Duodenal mucosa (tissue), 2 donors: ENCODE results near the gene CIZ1.

ENCODE experiments used
- H3K27ac ChIP-seq: one replicate; pipeline ENCODE4 v1.7.0; 2013; ENCODE audit warnings: low read depth, low read length
- H3K27me3 ChIP-seq, 2 donors: one replicate each; pipeline ENCODE4 v1.7.0; 2013; ENCODE audit warnings: low read length in 2 of 2, control low read depth in 1 of 2; ENCODE audit not compliant: insufficient read depth in 2 of 2, control insufficient read depth in 1 of 2
- H3K36me3 ChIP-seq, 2 donors: one replicate each; pipeline ENCODE4 v1.7.0; 2013; ENCODE audit warnings: low read length in 2 of 2, control low read depth in 1 of 2; ENCODE audit not compliant: insufficient read depth in 2 of 2, control insufficient read depth in 1 of 2
- H3K4me1 ChIP-seq, 2 donors: one replicate each; pipeline ENCODE4 v1.7.0; 2013; ENCODE audit warnings: low read length in 2 of 2, control low read depth in 1 of 2; ENCODE audit not compliant: insufficient read depth in 2 of 2, control insufficient read depth in 1 of 2
- H3K4me3 ChIP-seq, 2 donors: one replicate each; pipeline ENCODE4 v1.7.0; 2013; ENCODE audit warnings: low read length in 2 of 2, low read depth in 1 of 2
- H3K9ac ChIP-seq, 2 donors: one replicate each; pipeline ENCODE4 v1.7.0; 2013; ENCODE audit warnings: low read length in 2 of 2, low read depth in 1 of 2
- H3K9me3 ChIP-seq, 2 donors: one replicate each; pipeline ENCODE4 v1.7.0; 2013; ENCODE audit warnings: low read length in 2 of 2, control low read depth in 1 of 2; ENCODE audit not compliant: control insufficient read depth in 1 of 2

Gene CIZ1

DNA sequence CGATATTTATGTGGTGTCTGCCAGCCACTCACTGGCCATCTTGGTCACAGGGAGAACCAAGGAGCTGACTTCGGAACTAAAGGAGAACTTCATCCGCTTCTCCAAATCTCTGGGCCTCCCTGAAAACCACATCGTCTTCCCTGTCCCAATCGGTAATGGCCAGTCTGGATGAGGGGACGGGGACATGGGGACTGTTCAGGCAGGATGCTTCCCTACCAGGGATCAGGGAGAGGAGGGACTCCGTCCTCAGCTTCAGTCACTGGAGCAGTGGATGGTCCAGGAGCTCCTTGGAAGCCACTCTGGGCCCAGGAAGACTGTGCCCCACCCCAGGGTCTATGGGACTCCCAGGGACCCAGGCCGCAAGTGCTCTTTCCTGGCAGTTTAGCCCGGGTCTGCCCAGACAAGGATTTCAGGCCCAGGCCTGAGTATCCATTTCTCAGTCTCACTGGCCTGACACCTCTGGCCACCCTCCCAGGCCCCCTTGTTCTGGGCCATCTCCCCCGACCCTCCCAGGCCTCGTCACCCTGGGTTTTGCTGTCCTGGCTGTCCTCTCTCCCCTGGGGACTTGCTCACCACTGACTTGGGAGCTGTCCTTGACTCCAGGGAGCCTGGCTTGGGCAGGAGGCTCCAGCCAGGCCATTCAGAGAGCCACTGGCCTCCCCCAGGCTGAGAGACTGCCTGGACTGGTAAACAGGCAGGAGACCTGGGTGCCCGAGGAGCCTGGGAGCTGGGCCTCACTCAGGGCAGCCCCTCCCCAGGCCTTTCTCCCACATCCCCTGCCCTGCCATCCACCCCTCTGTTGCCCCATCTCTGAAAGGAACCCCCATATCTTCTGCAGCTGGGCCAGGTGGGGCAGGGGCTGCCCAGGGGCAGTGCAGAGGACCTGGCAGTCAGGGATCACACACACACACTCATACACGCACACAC, 39.0 kb downstream of the CIZ1 start:
- no peak overlapping the region for H3K9ac ChIP-seq
- H3K9me3 ChIP-seq, result no peaks in the 10 kb centered on the region
- no peaks in the 10 kb centered on the region for H3K36me3 ChIP-seq
- no peak overlapping the region for H3K27ac ChIP-seq
- H3K27me3 ChIP-seq, result no peaks in the 10 kb centered on the region
- H3K4me1 ChIP-seq, result peaks cover 26 to 29% of the 10 kb centered on the region in 2 donors
- H3K4me3 ChIP-seq, result no peak overlapping the region

DNA sequence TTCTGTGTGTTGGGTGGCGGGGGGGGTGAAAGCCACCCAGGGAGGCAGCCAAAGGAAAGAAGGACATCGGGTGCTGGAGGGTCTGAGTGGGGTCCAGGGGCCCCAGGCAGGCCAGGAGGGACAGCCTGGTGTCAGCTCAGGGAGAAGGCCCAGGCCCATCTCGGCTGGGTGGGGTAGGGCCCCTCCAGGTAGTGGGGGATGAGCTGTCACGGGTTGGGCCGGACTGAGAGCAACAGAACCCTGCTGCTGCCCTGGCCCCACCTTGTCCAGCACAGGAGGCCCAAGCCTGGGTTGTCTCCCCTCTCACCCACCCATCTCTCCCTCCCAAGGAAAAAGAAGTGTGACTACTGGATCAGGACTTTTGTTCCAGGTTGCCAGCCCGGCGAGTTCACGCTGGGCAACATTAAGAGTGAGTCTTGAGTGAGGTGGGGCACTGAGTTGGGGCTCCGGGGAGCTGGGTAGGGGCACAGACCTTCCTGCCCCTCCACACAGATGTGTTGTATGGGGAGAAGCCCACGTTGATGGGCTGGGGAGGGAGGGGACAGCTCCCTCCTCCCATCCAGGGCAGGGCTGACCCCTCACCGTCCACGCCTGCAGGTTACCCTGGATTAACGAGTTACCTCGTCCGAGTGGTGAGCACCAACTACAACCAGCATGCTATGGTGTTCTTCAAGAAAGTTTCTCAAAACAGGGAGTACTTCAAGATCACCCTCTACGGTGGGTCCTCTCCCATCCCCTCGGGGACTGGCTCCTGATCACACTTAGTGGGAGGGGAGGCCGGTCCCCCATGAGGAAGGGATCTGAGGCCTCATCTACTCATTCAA, 39.9 kb downstream of the CIZ1 start:
- no peaks in the 10 kb centered on the region for H3K27me3 ChIP-seq
- H3K4me1 ChIP-seq, result peaks cover 26 to 29% of the 10 kb centered on the region in 2 donors
- no peaks in the 10 kb centered on the region for H3K9me3 ChIP-seq
- no peaks in the 10 kb centered on the region for H3K36me3 ChIP-seq
- H3K9ac ChIP-seq, result no peak overlapping the region
- H3K4me3 ChIP-seq, result no peak overlapping the region
- H3K27ac ChIP-seq, result no peak overlapping the region

DNA sequence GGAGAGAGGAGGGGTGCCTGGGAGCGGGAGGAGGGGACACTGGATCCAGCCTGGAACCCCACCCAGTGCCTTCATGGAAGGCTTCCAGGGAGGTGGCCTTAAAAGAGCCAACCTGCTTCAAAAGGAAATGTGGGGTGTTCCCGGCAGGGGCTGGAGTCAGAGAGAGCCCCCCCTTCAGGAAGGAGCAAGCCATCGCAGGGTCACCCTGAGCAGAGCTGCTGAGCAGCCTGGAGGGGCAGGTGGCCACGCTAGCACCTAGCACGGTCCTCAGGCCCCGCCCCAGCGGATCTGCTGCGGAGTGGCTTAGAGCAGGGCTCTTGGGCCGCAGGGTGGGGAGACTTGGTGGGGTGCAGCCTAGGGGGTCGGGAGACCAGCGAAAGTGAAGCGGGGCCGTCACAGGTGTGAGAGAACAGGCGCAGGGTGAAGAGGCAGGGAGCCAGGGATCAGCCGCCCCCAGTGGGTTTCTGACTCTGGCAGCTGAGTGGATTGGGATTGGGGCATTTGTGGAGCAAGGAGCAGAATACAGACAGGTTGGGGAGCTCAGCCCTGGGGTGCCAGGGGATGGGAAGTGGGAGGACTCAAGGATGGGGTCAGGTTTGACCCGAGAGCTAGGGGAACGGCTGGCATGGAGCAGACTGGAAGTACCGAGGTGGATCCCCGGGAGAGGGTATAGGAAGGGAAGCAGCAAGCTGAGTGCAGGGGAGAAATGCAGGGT, 40.6 kb downstream of the CIZ1 start:
- Histone ChIP-seq H3K36me3 (no peaks in the 10 kb centered on the region), H3K27ac (no peak overlapping the region), H3K9ac (no peak overlapping the region), H3K4me1 (peaks cover 26 to 29% of the 10 kb centered on the region in 2 donors), H3K4me3 (peak overlapping the region; percentile 5 to 36), H3K9me3 (no peaks in the 10 kb centered on the region), H3K27me3 (no peaks in the 10 kb centered on the region)

DNA sequence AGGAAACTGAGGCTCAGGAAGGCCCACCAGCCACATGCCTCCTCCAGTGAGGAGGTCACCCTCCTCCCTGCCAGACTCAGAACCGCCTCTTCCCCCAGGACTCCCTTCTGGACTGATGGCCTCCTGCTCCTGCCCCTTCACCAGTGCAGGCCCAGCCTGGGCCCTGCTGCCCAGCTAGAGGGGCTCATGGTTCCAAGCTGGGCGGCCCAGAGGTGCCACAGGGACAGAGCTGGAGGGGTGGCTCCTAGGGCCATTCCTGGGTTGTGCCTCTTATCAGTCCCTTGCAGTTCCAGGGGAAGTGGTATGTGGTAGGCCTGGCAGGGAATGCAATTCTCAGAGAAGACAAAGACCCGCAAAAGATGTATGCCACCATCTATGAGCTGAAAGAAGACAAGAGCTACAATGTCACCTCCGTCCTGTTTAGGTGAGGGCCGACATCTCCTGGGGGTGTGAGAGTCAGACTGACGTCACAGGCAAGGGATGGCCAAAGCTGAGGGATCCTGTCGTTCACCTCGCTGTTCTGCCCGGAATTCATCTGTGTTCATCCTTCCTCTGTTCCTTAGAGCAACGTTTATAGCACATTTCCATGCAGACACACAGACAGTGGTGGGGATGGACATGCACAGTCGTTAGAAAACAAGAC, 41.3 kb downstream of the CIZ1 start:
- Histone ChIP-seq H3K4me3 (peak overlapping the region; percentile 5 to 36), H3K27me3 (no peaks in the 10 kb centered on the region), H3K9me3 (no peaks in the 10 kb centered on the region), H3K27ac (no peak overlapping the region), H3K9ac (peak overlapping the region in 1 of 2 donors; percentile 10), H3K36me3 (no peaks in the 10 kb centered on the region), H3K4me1 (peaks cover 26 to 29% of the 10 kb centered on the region in 2 donors)

DNA sequence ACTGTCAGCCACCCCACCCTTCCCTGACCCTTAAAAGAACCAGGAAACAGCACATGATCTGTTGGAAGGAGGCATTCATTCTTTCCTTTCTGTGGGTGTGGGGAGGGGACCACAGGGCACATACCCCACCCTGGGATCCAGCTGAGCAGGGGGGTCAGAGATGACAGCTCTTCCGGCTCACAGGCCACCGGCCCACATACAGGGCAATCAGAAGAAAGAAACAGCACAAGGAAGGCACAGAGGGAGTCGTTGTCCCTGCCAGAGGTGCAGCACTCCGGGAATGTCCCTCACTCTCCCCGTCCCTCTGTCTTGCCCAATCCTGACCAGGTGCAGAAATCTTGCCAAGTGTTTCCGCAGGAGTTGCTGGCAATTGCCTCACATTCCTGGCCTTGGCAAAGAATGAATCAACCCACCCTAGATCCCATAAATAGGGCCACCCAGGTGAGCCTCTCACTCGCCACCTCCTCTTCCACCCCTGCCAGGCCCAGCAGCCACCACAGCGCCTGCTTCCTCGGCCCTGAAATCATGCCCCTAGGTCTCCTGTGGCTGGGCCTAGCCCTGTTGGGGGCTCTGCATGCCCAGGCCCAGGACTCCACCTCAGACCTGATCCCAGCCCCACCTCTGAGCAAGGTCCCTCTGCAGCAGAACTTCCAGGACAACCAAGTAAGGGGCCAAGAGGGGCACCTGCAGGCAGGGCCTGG, 42.2 kb downstream of the CIZ1 start, which contains the start of gene LCN2:
TSS of gene LCN2 (plus strand) at position 453 of the 701 bp plus-strand sequence. CDS start at position 526, 73 bp downstream.
- peak within 1 kb of the TSS; percentile 10 to 51 for H3K9ac ChIP-seq
- H3K9me3 ChIP-seq, result no peaks in the 10 kb centered on the region
- H3K4me3 ChIP-seq, result peak within 1 kb of the TSS; percentile 5 to 36
- H3K4me1 ChIP-seq, result peaks cover 27 to 29% of the 10 kb centered on the region in 2 donors
- H3K27me3 ChIP-seq, result no peaks in the 10 kb centered on the region
- peak within 1 kb of the TSS; percentile 15 for H3K27ac ChIP-seq
- no peaks in the 10 kb centered on the region for H3K36me3 ChIP-seq

DNA sequence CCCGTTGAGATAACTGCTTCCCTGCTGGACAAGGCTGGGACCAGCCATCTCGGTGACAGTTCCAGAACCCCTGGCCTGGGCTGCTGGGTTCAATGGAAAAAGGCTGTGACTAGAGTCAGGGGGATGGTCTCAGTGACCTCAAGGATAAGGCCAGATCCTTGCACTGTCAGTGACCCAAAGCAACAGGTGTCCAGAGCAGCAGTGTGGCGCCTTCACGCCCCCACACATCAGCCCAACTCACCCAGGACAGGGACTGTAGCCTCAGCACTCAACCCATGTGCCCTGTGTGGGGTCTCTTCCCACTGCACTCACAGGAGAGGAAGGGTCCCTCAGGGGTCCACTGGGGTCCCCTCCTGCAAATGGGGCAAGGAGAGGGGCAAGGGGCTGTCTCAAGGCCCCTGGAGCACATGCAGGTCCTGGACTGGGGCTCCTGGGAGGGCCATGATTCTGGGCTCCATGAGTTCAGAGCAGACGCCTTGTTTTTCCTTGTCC, 42.8 kb downstream of the CIZ1 start:
- Histone ChIP-seq H3K27ac (peak overlapping the region; percentile 15), H3K4me3 (no peak overlapping the region), H3K36me3 (no peaks in the 10 kb centered on the region), H3K9me3 (no peaks in the 10 kb centered on the region), H3K9ac (peak overlapping the region; percentile 10 to 51), H3K27me3 (no peaks in the 10 kb centered on the region), H3K4me1 (peaks cover 29 to 33% of the 10 kb centered on the region in 2 donors)

DNA sequence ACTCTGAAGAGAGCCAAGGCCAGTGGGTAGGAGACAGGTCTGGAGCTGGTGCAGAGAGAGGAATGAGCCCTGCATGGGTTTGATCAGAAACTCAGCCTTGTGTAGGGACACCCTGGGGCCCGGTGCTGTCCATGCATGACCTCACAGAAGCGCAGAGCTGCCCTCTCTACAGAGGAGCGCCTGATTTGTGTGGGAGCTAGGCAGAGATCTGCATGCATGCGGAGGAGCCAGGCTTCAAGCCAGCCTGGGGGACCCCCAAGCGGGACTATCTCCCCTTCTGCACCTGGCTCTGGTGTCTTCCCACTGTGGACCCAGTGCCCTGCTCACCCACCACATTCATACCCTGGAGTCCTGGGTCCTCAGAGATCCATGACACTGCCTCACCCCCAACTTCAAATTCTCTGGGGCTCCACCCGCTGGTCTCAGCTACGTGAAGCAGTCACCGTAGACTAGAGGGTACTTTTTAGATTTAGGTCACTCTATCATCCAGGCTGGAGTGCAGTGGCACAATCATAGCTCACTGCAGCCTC, 44.7 kb downstream of the CIZ1 start:
- Histone ChIP-seq H3K27ac (no peak overlapping the region), H3K27me3 (no peaks in the 10 kb centered on the region), H3K4me3 (no peak overlapping the region), H3K4me1 (peaks cover 29 to 33% of the 10 kb centered on the region in 2 donors), H3K36me3 (no peaks in the 10 kb centered on the region), H3K9me3 (no peaks in the 10 kb centered on the region), H3K9ac (no peak overlapping the region)

DNA sequence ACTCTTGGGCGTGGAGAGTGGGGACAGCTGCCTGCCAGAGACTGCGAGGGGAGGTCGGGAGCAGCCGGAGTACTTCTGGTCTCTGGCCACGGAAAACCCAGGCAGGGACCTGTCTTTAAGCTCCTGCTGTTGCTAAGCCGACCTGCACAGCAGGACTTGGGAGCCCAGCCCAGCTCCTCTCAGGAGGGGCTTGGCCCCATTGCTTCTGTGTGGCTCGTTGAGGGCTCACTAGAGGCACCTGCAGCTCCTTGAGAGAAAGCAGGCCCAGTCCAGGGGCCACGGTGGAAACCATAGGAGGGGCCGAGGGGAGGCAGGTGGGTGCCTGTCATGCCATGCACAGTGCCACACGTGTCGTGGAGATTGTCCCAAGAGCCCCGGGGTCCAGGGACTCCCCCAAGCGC, 45.4 kb downstream of the CIZ1 start:
- Histone ChIP-seq H3K27ac (no peak overlapping the region), H3K9ac (no peak overlapping the region), H3K4me1 (peaks cover 29 to 33% of the 10 kb centered on the region in 2 donors), H3K9me3 (no peaks in the 10 kb centered on the region), H3K36me3 (no peaks in the 10 kb centered on the region), H3K4me3 (no peak overlapping the region), H3K27me3 (no peaks in the 10 kb centered on the region)

DNA sequence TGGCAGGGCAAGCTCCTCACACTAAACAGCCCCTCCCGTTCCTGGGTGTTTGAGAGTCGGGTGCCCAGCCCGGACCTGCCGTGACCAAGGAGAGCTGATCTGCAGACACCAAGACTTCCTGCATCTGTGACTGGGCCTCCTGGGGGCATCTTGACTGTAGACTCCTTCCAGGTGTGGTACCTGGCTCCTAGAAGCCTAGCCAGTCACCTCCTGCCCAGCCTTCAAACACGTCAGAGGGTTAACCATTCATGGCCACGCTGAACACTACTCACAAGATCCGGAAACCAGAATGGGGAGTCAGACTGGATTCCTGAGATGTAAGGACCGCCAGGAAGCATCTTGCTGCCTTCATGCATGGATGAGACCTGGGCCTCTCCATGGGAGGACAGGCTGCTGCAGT, 45.8 kb downstream of the CIZ1 start:
- H3K9me3 ChIP-seq, result no peaks in the 10 kb centered on the region
- H3K9ac ChIP-seq, result no peak overlapping the region
- H3K27ac ChIP-seq, result no peak overlapping the region
- H3K4me1 ChIP-seq, result peaks cover 26 to 33% of the 10 kb centered on the region in 2 donors
- H3K4me3 ChIP-seq, result no peak overlapping the region
- H3K27me3 ChIP-seq, result no peaks in the 10 kb centered on the region
- no peaks in the 10 kb centered on the region for H3K36me3 ChIP-seq
